Measurements from ENCODE around the gene SLC2A6.

SLC2A6 gene

DNA sequence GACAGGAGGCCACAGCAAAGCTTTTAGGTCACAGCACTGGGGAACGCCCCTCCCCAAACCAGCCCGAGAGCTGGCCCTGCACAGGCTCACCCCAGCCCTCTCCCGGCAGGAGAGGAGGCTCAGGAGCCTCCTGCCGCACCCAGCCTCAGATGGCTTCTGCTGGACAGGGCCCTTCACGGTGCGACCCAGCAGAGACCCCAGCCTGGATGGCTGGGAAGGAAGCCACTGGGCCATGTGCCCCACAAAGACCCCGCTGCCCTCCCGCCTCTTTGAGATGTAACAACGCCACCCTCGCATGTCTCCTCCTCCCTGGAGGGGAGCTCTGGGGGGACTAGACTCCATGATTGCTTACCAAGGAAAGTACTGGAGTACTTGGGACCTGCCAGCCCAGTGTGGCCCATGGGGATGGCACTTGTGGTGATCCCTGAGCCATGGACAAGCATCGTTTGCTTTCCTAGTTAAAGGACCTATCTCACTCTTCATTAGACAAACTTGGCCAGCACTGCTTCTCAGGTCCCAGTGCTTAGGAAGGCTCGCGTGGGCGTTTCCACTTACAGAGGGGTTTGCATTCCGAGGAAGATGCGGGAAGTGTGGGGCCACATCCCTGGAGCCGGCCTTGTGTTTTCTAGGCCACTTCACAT is 36.8 kb upstream of the SLC2A6 start:
- no peak for DNase-seq

DNA sequence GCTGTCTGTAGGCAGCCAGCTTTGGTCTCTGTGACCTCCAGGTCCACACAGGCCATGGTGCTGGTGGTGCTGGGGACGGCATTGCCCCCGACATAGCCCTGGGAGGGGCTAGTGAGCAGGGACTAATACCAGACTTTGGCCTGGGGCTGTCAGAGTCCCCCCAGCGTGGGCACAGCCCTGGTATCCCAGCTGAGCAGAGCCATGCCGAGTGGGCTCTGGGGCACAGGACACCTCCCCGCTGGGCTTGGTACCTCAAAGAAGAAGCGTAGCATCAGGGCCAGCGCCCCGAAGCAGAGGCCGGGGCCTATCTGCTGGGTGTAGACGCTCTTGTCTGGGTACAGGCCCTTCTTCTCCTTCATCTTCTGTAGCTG is 36.3 kb upstream of the SLC2A6 start:
- DNase-seq: no peak

DNA sequence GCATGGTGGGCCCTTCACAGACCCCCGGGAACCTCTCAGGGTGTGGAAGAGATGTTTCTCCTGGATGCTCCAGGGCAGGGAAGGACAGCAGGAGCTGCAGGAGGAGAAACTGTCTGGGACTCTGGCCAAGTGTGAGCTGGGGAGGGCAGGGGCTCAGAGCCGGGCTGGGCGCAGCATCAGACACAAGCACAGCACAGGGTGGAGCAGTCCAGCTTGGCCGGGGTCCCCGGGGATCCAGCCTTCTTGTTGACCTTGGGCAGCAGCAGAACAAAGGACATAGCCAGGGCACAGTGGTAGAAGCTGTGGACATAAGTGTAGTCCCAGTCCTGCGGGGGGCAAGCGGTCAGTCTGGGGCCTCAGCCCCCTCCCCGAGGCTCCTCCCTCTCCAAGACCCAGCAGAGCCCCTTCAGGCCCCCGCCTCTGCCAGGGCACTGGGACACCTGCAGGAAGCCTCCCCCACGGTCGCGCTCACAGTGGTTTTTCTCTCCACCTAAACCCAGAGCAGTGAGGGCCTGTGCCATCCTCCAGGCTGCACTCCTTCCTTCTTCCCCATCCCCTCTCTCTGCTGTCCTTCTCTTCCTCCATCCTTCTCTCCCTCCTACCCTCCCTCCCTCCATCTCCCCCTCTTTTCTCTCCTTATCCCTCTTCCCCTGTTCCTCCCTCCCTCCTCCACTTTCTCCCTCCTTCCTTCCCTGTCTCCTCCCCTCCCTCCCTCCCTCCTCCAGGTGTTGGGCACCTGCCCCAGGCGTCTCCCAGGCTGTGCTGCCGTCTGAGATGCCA is 35.8 kb upstream of the SLC2A6 start:
- no peak for DNase-seq

DNA sequence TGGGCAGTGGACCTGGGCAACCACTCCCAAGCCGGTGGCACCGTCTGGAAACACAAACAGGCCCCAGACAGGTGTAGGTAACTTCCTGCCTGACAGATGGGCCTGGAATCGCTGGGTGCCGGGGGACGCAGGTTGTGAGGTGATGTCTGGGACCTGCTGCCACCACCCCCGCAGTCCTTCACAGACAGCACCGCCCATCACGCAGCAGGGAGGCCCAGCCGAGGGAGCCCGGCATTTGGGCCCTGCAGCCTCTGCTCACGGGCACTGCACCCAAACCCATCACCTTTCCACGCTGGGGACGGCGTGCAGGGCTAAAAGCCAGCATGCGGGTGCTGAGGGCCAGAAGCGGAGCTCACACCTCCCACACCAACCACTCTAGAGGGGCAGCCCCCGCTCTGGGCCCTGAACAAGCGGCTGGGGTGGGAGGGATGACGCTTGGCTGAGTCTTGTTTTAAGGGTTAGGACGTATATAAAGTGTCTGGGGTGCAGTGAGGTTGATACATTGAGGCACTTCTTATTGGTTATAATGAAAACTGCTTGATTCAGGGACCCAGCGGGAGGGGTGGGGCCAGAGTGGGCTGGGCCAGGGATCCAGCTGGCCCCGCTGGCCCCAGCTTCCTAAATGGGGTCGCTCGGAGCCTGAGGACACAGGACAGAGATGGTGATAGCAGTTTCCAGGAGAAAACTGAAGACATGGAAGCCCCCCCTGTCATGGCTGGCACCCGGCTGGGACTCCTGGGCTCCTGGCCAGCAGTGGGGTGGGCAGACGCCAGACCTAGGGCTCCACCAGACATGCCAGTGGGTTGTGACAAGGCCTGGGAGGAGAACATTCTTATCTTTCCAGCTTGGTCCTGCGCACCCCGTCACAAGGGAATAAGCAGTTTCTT is 34.6 kb upstream of the SLC2A6 start:
- no peak for DNase-seq

DNA sequence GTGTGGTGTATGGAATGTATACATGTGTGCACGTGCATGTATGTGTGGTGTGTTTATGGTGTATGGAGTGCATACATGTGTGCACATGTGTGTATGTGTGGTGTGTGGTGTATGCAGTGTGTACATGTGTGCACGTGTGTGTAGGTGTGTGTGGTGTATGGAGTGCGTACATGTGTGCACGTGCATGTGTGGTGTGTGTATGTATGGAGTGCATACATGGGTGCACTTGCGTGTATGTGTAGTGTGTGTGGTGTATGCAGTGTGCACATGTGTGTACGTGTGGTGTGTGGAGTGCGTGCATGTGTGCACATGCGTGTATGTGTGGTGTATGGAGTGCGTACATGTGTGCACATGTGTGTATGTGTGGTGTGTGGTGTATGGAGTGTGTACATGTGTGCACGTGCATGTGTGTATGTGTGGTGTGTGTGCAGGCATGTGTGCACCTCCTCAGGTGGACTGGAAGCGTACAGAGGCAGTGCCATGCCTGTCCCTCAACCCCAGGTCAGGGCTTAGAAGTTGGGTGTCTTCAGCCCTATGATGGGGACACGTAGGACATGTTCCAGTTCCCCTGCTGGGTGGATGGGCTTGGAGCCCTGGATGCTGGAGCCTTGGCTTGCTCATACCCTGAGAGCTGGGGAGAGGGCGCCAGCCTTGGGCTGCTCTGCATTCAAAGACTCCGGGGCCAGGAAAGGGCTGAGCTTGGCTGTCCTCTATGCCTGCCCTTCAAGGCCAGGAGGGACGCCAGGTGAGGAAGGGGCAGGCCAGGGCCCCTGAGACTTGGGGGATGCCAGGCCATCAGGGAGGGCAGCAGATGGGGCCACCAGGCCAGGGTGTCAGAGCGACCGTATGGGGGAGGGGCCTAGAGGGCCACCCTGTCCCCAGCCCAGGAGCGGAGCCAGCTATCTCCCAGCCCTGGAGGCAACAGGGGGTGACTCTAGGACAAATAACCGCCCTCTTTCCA is 33.6 kb upstream of the SLC2A6 start:
- no peak for DNase-seq

DNA sequence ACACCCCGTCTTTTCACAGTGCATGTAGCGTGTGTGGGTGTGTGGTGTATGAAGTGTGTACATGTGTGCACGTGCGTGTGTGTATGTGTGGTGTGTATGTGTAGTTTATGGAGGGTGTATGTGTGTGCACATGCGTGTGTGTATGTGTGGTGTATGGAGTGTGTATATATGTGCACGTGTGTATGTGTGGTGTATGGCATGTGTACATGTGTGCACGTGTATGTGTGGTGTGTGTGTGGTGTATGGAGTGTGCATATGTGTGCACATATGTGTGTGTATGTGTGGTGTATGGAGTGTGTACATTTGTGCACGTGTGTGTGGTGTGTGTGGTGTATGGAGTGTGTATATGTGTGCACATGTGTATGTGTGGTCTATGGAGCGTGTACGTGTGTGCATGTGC is 32.7 kb upstream of the SLC2A6 start:
- no peak for DNase-seq

DNA sequence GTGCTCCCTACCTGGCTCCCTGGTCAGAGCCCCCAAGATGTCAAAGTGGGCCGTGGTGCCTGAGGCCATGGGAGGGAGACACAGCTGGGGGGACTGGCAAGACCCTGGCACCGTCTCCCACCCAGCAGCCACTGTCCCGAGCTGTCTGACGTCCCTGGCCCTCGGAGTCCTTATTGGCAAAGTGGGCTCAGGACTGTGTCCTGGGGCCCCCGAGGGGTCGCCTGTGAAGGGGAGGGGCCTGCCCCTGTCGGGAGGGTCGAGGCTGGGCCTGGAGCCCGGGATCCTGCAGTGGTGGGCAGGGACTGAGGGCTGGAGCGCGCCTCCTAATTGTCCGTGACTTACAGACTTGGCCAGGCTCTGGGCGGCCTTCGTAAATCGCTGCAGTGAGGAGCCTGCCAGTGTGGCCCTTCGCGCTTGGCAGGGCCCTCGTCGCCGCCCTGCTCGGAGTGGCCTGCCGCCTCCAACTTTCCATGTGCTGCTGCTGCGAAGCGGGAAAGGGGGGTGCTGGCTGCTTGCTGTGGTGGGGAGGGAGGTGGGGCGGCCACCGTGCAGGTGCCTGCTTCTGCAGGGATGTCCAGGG is 32.1 kb upstream of the SLC2A6 start:
- no peak for DNase-seq

DNA sequence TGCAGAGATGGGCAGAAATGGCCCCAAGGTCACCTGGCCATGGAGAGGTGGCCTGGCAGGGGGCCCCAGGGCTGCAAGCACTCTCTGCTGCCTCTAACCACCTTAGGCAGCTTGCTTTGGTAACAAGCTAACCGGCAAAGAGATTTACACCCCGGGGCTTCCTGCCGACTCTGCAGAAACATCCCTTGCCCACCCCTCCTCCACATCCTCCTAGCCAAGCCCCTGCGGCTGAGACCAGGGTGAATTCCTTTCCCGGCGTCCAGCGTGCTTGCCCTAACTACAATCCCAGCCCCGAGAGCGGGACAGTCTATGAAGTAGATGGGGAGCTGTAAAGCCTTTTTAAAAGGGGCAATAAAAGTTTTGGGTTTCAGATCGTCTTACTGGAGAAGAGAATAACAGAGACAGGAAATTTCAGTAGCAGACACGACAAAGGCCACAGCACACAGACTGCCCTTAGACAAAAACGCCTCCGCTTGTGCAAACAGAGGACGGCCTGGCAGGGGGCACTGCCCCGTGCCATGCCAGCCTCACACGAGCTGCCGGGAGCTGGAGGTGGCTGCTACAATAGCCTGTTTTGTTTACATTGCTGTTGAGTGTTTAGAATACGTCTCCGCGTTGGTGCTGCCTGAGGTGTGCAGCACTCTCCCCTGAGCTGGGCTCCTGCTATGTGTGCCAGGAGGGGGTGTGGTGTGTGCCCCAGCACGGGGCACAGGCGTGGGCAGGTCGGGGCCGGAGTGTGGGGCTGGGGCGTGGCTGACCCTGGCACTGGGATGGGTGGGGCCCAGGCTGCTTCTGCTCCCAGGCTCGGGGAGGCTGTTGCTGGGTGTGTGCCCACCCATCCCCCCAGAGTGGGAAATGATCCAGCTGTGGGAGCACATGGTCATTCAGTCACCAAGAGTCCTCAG is 30.5 kb upstream of the SLC2A6 start:
- no peak for DNase-seq

DNA sequence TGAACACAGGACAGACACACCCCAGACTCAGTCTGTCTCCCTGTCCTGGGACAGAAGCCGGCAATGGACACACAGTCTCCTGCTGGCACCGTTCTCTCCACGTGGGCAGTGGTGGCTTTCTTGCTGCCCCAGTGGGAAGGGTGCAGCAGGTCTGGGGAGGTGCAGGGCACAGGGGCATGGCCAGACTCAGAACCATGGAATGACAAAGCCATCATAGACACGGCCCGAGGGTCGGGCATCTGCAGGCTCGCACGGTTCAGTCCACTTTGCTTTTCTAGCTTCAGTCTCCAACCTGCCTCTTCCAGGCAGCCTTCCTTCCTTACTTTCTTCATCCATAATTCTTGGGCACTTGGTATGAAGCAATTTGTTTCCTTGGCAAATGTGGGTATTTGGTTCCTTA is 29.1 kb upstream of the SLC2A6 start:
- no peak for DNase-seq

DNA sequence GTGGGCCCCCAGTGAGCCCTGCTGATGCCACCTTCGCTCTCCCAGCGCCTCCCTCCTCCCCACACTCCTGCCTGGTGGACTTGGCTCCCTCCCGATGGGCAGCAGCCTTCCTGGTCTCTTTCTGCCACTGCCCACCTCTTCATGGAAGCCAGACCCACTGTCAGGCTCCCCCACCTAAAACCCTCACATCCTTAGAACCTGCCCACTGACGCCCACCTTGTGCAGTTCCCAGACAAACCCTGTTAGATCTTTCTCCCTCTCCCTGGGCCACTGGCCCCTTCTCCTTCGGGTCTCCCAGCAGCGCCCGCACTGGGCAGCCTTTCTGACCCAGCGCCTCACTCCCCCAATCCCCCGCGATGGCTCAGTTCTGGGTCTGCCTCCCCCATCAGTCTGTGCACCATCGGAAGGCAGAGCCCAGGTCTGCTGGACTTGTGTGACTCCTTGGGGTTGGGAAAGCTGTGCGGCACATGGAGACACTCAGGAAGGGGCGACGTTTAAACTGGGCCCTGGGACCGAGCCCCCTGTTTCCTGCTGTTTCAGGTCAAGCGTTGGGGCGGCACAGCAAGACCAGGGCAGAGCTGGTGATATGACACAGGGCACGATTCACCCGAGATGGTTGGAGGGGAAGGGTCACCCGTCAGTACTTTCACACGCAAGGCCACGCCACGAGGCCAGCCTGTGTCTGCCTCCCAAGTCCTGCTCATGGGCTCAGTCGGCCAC is 28.5 kb upstream of the SLC2A6 start:
- no peak for DNase-seq

DNA sequence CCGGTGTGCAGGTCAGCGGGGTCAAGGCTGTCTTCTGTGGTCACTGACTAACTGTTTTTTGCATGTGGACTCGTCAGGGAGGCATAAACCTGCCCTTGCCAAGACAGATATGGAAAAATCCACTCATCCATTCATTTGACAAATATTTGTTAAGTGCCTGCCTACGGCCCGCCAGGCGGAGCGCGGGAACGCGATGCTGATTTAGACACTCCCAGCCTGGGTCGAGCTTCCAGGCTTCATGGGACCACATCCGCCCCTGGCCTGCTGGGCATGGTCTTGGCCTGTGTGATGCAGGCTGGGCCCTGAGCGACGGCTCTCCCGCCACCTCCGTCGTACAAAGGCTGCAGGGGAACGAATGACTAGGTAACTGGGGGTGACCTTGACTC is 27.7 kb upstream of the SLC2A6 start:
- DNase-seq: no peak

DNA sequence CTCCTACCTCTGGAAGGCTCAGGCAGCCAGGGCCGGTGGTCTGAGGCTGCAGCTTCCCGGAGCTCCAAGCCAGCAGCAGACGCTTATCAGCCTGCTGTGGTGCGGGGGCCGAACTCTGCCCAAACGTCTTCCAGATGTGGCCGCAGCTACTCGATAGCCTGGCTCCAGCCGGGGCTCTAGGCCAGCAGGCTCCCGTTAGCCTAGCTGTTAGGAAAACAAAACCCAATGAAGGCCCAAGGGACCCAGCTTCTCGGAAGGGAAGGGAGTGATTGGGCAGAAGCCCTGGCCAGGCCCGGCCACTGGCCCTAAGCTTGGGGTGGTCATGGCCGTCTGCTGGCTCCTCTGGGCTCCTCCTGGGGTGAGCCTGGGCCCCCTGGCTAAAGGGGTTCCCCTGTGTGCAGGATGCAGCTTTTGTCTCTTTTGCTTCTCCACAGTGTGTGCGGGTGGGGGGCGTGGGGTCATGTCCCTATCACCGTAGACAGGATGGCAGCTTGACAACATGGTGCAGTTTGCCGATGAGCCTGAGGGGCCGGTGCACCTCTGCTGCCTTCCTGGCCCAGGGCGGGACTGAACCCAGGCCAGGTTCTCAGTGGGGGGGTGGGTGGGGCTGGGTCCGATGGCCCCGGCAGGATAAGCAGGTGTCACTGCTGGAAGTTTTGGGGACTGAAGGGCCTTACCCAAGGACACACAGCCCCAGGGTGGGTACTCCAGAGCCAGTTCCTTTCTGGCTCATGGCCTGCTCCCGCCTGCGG is 27.2 kb upstream of the SLC2A6 start:
- DNase-seq: no peak

DNA sequence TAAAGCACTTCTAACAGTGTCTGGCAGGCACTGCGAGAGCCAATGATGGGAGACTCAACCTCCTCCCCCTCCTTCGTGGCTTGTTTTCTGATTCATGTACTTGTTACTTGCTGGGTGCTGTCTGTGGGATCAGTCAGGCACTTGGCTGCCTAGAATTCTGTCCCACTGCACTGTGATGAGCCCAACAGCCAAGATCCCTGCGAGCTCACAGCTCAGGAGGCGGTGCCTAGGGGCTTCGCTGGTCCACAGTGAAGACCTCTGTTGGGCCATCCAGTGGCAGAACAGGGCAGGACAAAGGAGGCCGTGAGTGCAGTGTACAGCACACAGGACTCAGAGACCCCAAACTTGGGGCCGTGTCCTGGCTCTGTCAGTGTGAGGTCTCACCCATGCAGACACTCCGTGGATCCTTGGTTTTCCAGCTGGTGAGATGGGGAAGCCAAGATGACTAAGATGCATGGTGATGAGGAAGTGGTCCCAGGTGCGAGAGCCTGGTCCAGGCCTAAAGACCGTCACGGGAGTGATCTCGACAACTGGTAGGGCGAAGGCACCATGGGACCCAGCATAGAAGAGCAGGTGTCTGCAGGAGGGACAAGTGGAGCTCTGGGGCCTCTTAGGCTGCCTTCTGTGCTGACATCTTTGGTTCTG is 26.4 kb upstream of the SLC2A6 start:
- DNase-seq: no peak

DNA sequence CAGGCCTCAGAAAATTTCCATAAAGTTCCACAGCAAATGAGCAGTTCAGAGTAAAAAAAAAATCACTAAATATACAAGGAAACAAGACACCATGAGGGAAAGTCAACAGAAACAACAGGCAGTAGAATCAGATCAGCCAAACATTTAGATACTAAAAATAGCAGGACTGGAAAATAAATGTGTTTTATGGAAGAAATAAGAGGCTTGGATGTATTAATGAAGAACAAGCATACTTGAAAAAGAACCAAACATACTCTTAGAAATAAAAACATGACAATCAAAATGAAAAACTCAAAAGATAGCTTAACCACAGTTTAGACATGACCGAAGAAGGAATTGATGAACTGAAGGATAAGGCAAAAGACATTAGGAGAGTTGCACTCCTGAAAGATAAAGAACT is 23.2 kb upstream of the SLC2A6 start:
- no peak for DNase-seq

DNA sequence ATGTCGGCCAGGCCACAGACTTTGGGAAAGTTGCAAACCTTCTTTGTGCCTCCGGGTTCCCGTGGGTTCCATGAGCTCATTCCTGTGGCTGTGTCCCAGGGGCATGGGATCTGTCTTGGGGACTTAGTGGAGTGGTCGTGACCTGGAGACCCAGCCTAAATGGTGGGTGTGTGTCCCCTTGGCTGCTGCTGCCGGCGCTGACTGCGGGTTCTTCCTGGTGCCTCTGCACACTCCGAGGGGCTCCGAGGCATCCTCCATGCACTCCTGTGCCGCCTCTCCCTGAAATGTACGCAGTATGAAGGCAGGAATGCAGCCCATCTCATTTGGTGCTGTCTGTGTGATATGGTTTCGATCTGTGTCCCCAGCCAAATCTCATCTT is 21.0 kb upstream of the SLC2A6 start:
- DNase-seq: no peak

DNA sequence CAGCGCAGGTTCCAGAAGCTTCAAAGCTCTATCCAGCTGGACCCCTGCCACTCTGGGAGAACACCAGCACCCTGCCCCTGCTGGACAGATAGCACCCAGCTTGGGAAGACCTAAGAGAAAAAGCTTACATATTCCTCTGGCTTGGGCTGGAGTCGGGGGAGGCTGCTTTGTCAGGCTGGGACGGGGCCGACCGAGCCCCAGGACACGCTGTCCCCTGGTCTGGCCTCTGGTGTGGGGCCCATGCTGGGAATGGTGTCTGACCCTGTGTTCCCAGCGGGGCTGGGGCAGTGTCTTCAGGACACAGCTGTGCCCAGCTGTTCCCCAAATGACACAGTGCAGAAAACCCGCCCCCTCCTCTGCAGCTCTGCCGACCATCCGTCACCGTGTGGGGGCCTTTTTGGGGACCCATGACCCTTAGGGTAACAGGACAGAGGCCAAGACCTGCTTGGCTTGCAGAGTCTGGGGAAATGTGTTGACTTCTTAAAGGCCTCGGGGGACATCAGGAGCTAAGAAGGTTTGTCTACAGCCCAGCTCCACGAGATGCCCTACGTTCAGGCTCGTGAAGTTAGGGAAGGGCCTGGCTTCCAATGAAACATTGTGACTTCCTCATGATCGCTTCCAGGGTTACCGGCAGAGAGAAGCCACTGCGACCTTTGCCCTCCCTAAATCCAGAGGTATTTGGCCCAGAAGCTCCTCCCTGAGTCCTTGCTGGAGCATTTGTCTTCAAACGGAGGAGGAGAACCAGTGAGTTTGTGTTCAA is 20.4 kb upstream of the SLC2A6 start:
- DNase-seq: no peak

DNA sequence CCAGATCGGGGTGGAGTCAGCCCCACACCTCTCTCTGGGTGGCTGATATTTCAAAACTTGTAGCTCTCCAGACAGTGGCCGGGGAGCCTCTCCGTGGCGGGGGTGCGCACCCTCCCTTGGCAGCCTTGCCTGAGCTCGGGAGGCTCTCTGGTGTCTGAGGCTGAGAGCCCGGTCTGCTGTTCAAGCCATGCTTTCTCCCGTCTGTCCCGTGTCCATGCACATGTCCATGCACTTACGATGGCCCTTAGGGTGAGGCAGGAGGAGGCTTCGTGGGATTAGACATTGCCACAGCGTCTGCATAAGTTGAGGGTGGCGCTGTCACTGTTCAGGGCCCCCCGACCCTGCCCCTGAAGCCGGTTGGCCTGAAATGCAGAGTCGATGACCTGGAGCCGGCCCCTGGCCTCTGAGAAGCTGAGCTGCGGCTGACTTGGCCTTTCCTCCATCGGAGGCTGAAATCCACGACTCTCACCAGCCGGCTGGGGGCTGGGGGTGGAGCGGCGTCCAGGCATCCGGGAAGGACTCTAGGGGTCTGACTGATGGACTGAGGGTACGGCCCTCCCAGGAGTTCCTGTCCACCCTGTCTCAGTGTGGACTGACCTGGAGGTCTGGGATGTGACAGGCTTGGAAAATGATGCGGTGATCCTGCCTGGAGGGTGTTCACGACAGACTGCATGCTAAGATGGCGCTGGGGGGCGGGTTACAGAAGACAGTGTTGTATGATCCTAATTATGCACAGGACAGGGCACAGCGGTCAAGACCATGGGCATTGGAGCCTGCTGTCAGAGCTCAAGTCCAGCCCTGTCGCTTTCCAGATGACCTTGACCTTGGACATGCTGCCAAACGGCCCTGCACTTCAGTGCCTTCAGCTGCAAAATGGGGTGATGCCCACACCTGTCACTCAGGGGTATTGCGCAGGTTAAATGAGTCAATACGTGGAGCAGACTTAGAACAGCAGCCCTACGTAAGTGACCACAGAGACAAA is 18.3 kb upstream of the SLC2A6 start:
- DNase-seq: no peak
